Uterus (tissue), 2 donors: ENCODE data around the gene DEXI.

Experiments
- CTCF ChIP-seq, 4 experiments: fragments of 200-600 bp in 2 of 4; fragments of 450-650 bp in 2 of 4; sonication (generic) in 2 of 4; IDR thresholded peaks; one replicate each; pipeline ENCODE4 v1.5.1; 2016 to 2019; ENCODE audit warnings: antibody characterized with exemption in 4 of 4, mild to moderate bottlenecking in 2 of 4, moderate library complexity in 1 of 4
- POLR2A ChIP-seq, 2 donors: fragments of 450-650 bp; IDR thresholded peaks; one replicate each; pipeline ENCODE4 v1.6.1; 2016; ENCODE audit warnings: antibody characterized with exemption in 2 of 2, mild to moderate bottlenecking in 1 of 2, moderate library complexity in 1 of 2

DNA sequence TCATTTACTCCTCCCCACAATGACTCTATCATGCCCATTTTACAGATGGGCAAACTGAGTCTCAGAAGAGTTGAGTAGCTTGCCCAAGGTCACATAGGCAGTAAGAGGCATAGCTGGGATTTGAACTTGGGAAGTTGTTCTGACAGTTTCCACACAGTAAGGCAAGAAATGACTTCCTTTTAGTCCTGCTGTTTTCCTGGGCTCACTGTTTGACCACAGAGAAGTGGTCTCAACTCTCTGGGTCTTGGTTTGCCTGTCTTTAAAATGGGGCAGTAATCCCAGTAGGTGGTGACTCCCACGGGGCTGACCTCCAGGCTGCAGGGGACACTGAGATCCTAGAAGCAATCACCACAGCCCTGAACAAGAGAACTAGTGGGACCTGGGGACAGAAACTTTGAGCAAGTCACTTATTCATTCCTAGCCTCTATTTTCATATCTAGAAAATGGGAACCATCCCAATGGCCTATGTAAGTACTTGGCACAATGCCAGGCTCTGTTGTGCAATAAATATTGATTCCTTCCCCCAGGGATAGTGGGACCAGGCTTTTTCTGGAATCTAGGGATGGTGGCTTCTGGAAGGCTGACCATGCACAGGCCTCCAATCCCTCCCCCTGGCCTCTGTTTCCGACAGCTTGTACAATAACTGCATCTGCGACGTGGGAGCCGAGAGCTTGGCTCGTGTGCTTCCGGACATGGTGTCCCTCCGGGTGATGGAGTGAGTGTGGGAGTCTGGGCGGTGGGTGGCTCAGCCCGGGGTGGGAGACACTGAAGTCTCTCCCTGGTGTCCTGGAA, 20.5 kb downstream of the DEXI start:
- TF ChIP-seq CTCF (IDR thresholded peaks at IDR 0.05): no peak
- no peak for TF ChIP-seq POLR2A (IDR thresholded peaks at IDR 0.05)
